Ovary (tissue), 10 donors: ENCODE measurements around the gene PLAU. TPM values are rescaled to one million over a fixed set of nuclear protein-coding genes. Genes with fewer than 3 reads are reported as not detected.

Experiments used
- DNase-seq, 5 donors: peaks; one replicate each; pipeline ENCODE4 v3.0.0-alpha.2; 2019 to 2020
- H3K27ac ChIP-seq, 2 donors: fragments of 200-600 bp; one replicate each; pipeline versions ENCODE4 v1.5.1 to v1.8.0; 2019 to 2022
- H3K27me3 ChIP-seq: fragments of 200-600 bp; one replicate; pipeline ENCODE4 v1.8.0; 2022
- H3K36me3 ChIP-seq: fragments of 200-600 bp; sonication (generic); one replicate; pipeline ENCODE4 v1.5.1; 2019
- H3K4me1 ChIP-seq: one replicate; pipeline ENCODE4 v1.8.1; 2013; ENCODE audit warnings: mild to moderate bottlenecking, moderate library complexity; ENCODE audit not compliant: insufficient read depth
- H3K4me3 ChIP-seq: fragments of 200-600 bp; sonication (generic); one replicate; pipeline ENCODE4 v1.5.1; 2017
- H3K9me3 ChIP-seq, 2 donors: fragments of 200-600 bp in 1 of 2; sonication (generic) in 1 of 2; one replicate each; pipeline versions ENCODE4 v1.5.1 to v1.8.1; 2013 to 2019; ENCODE audit warnings: mild to moderate bottlenecking in 1 of 2, moderate library complexity in 1 of 2
- CTCF ChIP-seq, 3 donors: fragments of 450-650 bp in 2 of 3; fragments of 200-600 bp in 1 of 3; IDR thresholded peaks; one replicate each; pipeline versions ENCODE4 v1.5.1 to v1.8.0; 2016 to 2022; ENCODE audit warnings: antibody characterized with exemption in 3 of 3, mild to moderate bottlenecking in 1 of 3
- EP300 ChIP-seq: sonication (generic); formaldehyde crosslinking; IDR thresholded peaks from one replicate; pipeline ENCODE4 v1.6.1; 2017; ENCODE audit warnings: antibody characterized with exemption
- POLR2A ChIP-seq: fragments of 450-650 bp; IDR thresholded peaks from one replicate; pipeline ENCODE4 v1.6.1; 2017; ENCODE audit warnings: antibody characterized with exemption, mild to moderate bottlenecking, moderate library complexity
- WGBS, 3 donors: extraction: QIAGEN DNeasy Blood & Tissue Kit in 1 of 3; methylation state at CpG; one replicate each; pipeline versions ENCODE4 v1.1.5 to v1.1.7; 2013 to 2017; 5-methylcytosine and 5-hydroxymethylcytosine counted together
- intact Hi-C, 4 donors: fragments of 100-400 bp; cut with DNase I; formaldehyde crosslinking; loops; one replicate each; pipeline versions ENCODE4 v1.11.0 to v1.15.1; 2022 to 2023
- long read RNA-seq, 3 donors: library from polyadenylated mRNA in 2 of 3; unstranded in 2 of 3; transcript quantifications; one replicate each; pipeline ENCODE4 v2.0.0 and lab custom pipeline, GENCODE V29; 2021 to 2026
- polyA plus RNA-seq, 2 donors: library from polyadenylated mRNA; stranded (reverse); fragments of 200-250 nt in 1 of 2; fragments of 350-450 nt in 1 of 2; fragmentation: Illumina TruSeq in 1 of 2; extraction: RNeasy Lipid Tissue Mini Kit (QIAGEN cat#74804) in 1 of 2; gene quantifications; one replicate each; pipeline ENCODE4 v1.2.3, GENCODE V29; 2013 to 2014
- total RNA-seq, 7 donors: library from RNA; depleted of rRNA in 2 of 7; stranded (reverse); fragments of >200 nt in 2 of 7; fragmentation: NEBNext Ultra II Directional in 3 of 7; extraction: Animal tissue kit (Norgen Biotek cat#: 25700) in 3 of 7; gene quantifications; one replicate each; pipeline versions ENCODE4 v1.1.0 to v1.2.4, GENCODE V29; 2016 to 2023
- donor health status: DM: no; HTN: no; CAD: no; lungs with moderate emphysema.
- donor health status: DM: no; HTN: no; CAD: no.
- donor health status: Bipolar disorder and iron deficiency.
- donor health status: DM: yes; HTN: yes; CAD: no.
- donor health status: DM: no; HTN: no; CAD: no.
- donor health status: DM: yes; HTN: yes; CAD: no.

Gene PLAU
- total RNA-seq: 1 to 10 TPM in 4 of 7 donors, under 1 TPM in 3; 0.24 to 7.6 (median 4.6) TPM
- 10 to 100 TPM in 1 of 2 donors, 1 to 10 TPM in 1; 1.7 to 12.6 TPM for polyA plus RNA-seq
- long read RNA-seq, donor 1, partial matches to known transcripts: 1 of 5 reads
- long read RNA-seq, donor 1, other reads (novel, unspliced or antisense): 0 of 5 reads
- long read RNA-seq, donor 2, transcript PLAU-201 (11 exons, 2,321 nt): major isoform, 5 of 5 reads
- long read RNA-seq, donor 2, partial matches to known transcripts: 0 of 5 reads
- long read RNA-seq, donor 2, other reads (novel, unspliced or antisense): 0 of 5 reads
- long read RNA-seq, donor 3, transcript PLAU-201 (11 exons, 2,321 nt): major isoform, 8 of 10 reads
- long read RNA-seq, donor 3, partial matches to known transcripts: 0 of 10 reads
- long read RNA-seq, donor 3, other reads (novel, unspliced or antisense): 2 of 10 reads

GRCh38 chr10:73910764-73911552, at the start of gene PLAU:
Gene PLAU (plus strand): TSS chr10:73911132. CDS start chr10:73911556, 424 bp downstream.
- H3K27me3 ChIP-seq: no peaks in the 10 kb centered on the region
- intact Hi-C loops: no loop called here
- no peaks in the 10 kb centered on the region for H3K9me3 ChIP-seq
- 1 to 4% (median 2%) methylated on average over 32 to 74 of the region's 74 CpGs for WGBS, 3 donors
- H3K36me3 ChIP-seq: no peaks in the 10 kb centered on the region
- peaks cover 10% of the 10 kb centered on the region for H3K4me1 ChIP-seq
- TF ChIP-seq CTCF (IDR thresholded peaks at IDR 0.05) (no peak), EP300 (no peak), POLR2A (no peak)
- DNase-seq: peak in 3 of 5 donors; percentile 25 to 56 (median 40)
- peak within 1 kb of the TSS; percentile 45 for H3K4me3 ChIP-seq
- H3K27ac ChIP-seq: no peak within 1 kb of the TSS

- DNase-seq: no peak
- no peak overlapping the region for H3K27ac ChIP-seq
- no peaks in the 10 kb centered on the region for H3K4me1 ChIP-seq
- TF ChIP-seq POLR2A (no peak), EP300 (no peak), CTCF (IDR thresholded peaks at IDR 0.05) (no peak)
- H3K36me3 ChIP-seq: no peaks in the 10 kb centered on the region
- no peaks in the 10 kb centered on the region for H3K9me3 ChIP-seq
- no peaks in the 10 kb centered on the region for H3K27me3 ChIP-seq
- H3K4me3 ChIP-seq: no peak overlapping the region
- WGBS, 3 donors: 76 to 83% (median 83%) methylated on average over 8 of the region's 8 CpGs
- intact Hi-C loops: no loop called here
Measured at GRCh38 chr10:73862011-73862410, 48.9 kb upstream of the PLAU start.

- H3K36me3 ChIP-seq: no peaks in the 10 kb centered on the region
- TF ChIP-seq POLR2A (no peak), CTCF (IDR thresholded peaks at IDR 0.05) (no peak), EP300 (no peak)
- no peak overlapping the region for H3K4me3 ChIP-seq
- no peak overlapping the region for H3K27ac ChIP-seq
- H3K27me3 ChIP-seq: no peaks in the 10 kb centered on the region
- no peaks in the 10 kb centered on the region for H3K9me3 ChIP-seq
- WGBS, 3 donors: 71 to 80% (median 79%) methylated on average over 5 of the region's 5 CpGs
- DNase-seq: no peak
- intact Hi-C loops: no loop called here
- H3K4me1 ChIP-seq: no peaks in the 10 kb centered on the region
Measured at GRCh38 chr10:73863039-73863817, 47.7 kb upstream of the PLAU start.

- DNase-seq: no peak
- H3K36me3 ChIP-seq: no peaks in the 10 kb centered on the region
- no peaks in the 10 kb centered on the region for H3K4me1 ChIP-seq
- TF ChIP-seq CTCF (IDR thresholded peaks at IDR 0.05) (no peak), POLR2A (no peak), EP300 (no peak)
- no peaks in the 10 kb centered on the region for H3K27me3 ChIP-seq
- no peaks in the 10 kb centered on the region for H3K9me3 ChIP-seq
- WGBS, 3 donors: 91 to 93% (median 93%) methylated on average over 4 of the region's 4 CpGs
- intact Hi-C loops: no loop called here
- H3K27ac ChIP-seq: no peak overlapping the region
- no peak overlapping the region for H3K4me3 ChIP-seq
Measured at GRCh38 chr10:73864229-73864628, 46.7 kb upstream of the PLAU start.
